IMR-90 (cell line): Measurements from ENCODE around the gene SLC22A6. TPM values are rescaled to one million over a fixed set of nuclear protein-coding genes. Genes with fewer than 3 reads are reported as not detected.

Experiments used
- ATAC-seq: fragments of 200-7000 bp; cut with Tn5 transposase; 2 replicates; pipeline ENCODE4 v1.9.1; 2020; ENCODE audit warnings: low read depth, mild to moderate bottlenecking, moderate library complexity
- BruUV-seq: library from RNA; stranded (reverse); fragments of 400-500 nt; replicated peaks from 2 replicates; lab custom pipeline; 2021; lab: Mats Ljungman, UMichigan
- CTCF ChIA-PET: fragments of 300-600 bp; formaldehyde crosslinking; extraction: SDS; loops from one replicate; lab custom pipeline; 2021; ENCODE audit warnings: antibody characterized with exemption; lab: Yijun Ruan, JAX
- POLR2A ChIA-PET: fragments of 300-600 bp; sonication (Branson Sonifier 250); formaldehyde crosslinking; loops from one replicate; lab custom pipeline; 2022; ENCODE audit warnings: antibody characterized with exemption; ENCODE audit not compliant: unreplicated experiment; lab: Charles Lee
- DNase-seq: peaks from one replicate; pipeline ENCODE4 v3.0.0; 2013
- H2AFZ ChIP-seq: replicated peaks from 2 replicates; pipeline ENCODE3; 2013; ENCODE audit warnings: low read length, mild to moderate bottlenecking; ENCODE audit not compliant: poor library complexity
- H2AK5ac ChIP-seq: 2 replicates; pipeline ENCODE4 v1.6.1; 2013; ENCODE audit warnings: low read depth, low read length, inconsistent platforms
- H2AK9ac ChIP-seq: replicated peaks from 2 replicates; pipeline ENCODE3; 2013; ENCODE audit warnings: mild to moderate bottlenecking, low read depth, low read length, moderate library complexity; ENCODE audit not compliant: poor library complexity
- H2BK120ac ChIP-seq: 2 replicates; pipeline ENCODE4 v1.6.1; 2013; ENCODE audit warnings: low read depth, low read length, inconsistent platforms
- H2BK15ac ChIP-seq: 3 replicates; pipeline ENCODE4 v1.6.1; 2013; ENCODE audit warnings: low read depth, low read length, inconsistent platforms
- H2BK20ac ChIP-seq: 2 replicates; pipeline ENCODE4 v1.6.1; 2013; ENCODE audit warnings: low read depth, mild to moderate bottlenecking, inconsistent platforms, low read length, moderate library complexity
- H2BK5ac ChIP-seq: 2 replicates; pipeline ENCODE4 v1.6.1; 2013; ENCODE audit warnings: mild to moderate bottlenecking, low read depth, low read length, inconsistent platforms; ENCODE audit not compliant: poor library complexity, severe bottlenecking
- H3K14ac ChIP-seq: replicated peaks from 2 replicates; pipeline ENCODE4 v1.6.1; 2013; ENCODE audit warnings: low read depth, low read length, inconsistent platforms
- H3K18ac ChIP-seq: 2 replicates; pipeline ENCODE4 v1.6.1; 2013; ENCODE audit warnings: low read depth, low read length, control low read depth
- H3K23ac ChIP-seq: 2 replicates; pipeline ENCODE4 v1.6.1; 2013; ENCODE audit warnings: low read depth, low read length, inconsistent platforms
- H3K27ac ChIP-seq: 2 replicates; pipeline ENCODE4 v1.5.1; 2013; ENCODE audit warnings: mild to moderate bottlenecking, control low read depth, low read length; ENCODE audit not compliant: insufficient read depth
- H3K27me3 ChIP-seq: 2 replicates; pipeline ENCODE4 v1.6.1; 2013; ENCODE audit warnings: low read length; ENCODE audit not compliant: control insufficient read depth, insufficient read depth
- H3K36me3 ChIP-seq: 2 replicates; pipeline ENCODE4 v1.6.1; 2013; ENCODE audit warnings: low read length, mixed read lengths; ENCODE audit not compliant: control insufficient read depth, insufficient read depth
- H3K4ac ChIP-seq: 2 replicates; pipeline ENCODE4 v1.6.1; 2013; ENCODE audit warnings: low read depth, low read length, inconsistent platforms
- H3K4me1 ChIP-seq: 2 replicates; pipeline ENCODE4 v1.6.1; 2013; ENCODE audit warnings: low read length, mixed read lengths; ENCODE audit not compliant: control insufficient read depth, insufficient read depth
- H3K4me2 ChIP-seq: 2 replicates; pipeline ENCODE4 v1.6.1; 2013; ENCODE audit warnings: low read depth, mild to moderate bottlenecking, control low read depth, low read length, moderate library complexity
- H3K4me3 ChIP-seq: 2 replicates; pipeline ENCODE4 v1.5.1; 2013; ENCODE audit warnings: low read depth, mild to moderate bottlenecking, control low read depth, low read length, moderate library complexity; ENCODE audit not compliant: insufficient read depth
- H3K56ac ChIP-seq: 2 replicates; pipeline ENCODE4 v1.6.1; 2013; ENCODE audit warnings: low read length, inconsistent platforms; ENCODE audit not compliant: insufficient read depth; ENCODE audit errors: extremely low read depth
- H3K79me1 ChIP-seq, 2 experiments: 2 replicates each; pipeline ENCODE4 v1.6.1; 2013; ENCODE audit warnings: low read length in 2 of 2, inconsistent platforms in 1 of 2, low read depth in 1 of 2
- H3K9ac ChIP-seq: 2 replicates; pipeline ENCODE4 v1.6.1; 2013; ENCODE audit warnings: low read depth, low read length, control low read depth
- H3K9me1 ChIP-seq: 2 replicates; pipeline ENCODE4 v1.6.1; 2013; ENCODE audit warnings: low read length, inconsistent platforms; ENCODE audit not compliant: insufficient read depth
- H3K9me3 ChIP-seq: 2 replicates; pipeline ENCODE4 v1.6.1; 2013; ENCODE audit warnings: low read length; ENCODE audit not compliant: control insufficient read depth, insufficient read depth
- H4K20me1 ChIP-seq: 2 replicates; pipeline ENCODE4 v1.6.1; 2013; ENCODE audit warnings: low read length, inconsistent platforms; ENCODE audit not compliant: insufficient read depth
- H4K5ac ChIP-seq: 2 replicates; pipeline ENCODE4 v1.6.1; 2013; ENCODE audit warnings: mild to moderate bottlenecking, low read depth, low read length, control low read depth
- H4K8ac ChIP-seq, 2 experiments: 2 replicates each; pipeline ENCODE4 v1.6.1; 2013; ENCODE audit warnings: low read depth in 2 of 2, low read length in 2 of 2, control low read depth in 1 of 2, inconsistent platforms in 1 of 2
- H4K91ac ChIP-seq: 2 replicates; pipeline ENCODE4 v1.6.1; 2013; ENCODE audit warnings: low read depth, low read length, inconsistent platforms; ENCODE audit not compliant: insufficient read depth
- ELK1 ChIP-seq: fragments of 150-350 bp; IDR thresholded peaks from 2 replicates; pipeline ENCODE4 v1.6.1; 2016; ENCODE audit warnings: low read depth, mild to moderate bottlenecking, low read length, moderate library complexity, borderline replicate concordance
- MAFK ChIP-seq: IDR thresholded peaks from 2 replicates; pipeline ENCODE4 v1.6.1; 2012; ENCODE audit warnings: low read depth, low read length, improper control_type of control experiment
- SMC3 ChIP-seq: fragments of 150-350 bp; IDR thresholded peaks from 2 replicates; pipeline ENCODE4 v1.6.1; 2016; ENCODE audit warnings: low read depth, mild to moderate bottlenecking, antibody characterized with exemption, low read length, moderate library complexity
- WGBS, 2 experiments: methylation state at CpG; one replicate each; pipeline versions ENCODE4 v1.1.5 to v1.1.7; 2013; ENCODE audit warnings: missing lambda C conversion rate in 2 of 2; ENCODE audit not compliant: insufficient read length in 1 of 2; ENCODE audit errors: extremely low coverage in 2 of 2; 5-methylcytosine and 5-hydroxymethylcytosine counted together
- dilution Hi-C: fragments of 300-500 bp; cut with HindIII; formaldehyde crosslinking; loops from one replicate; pipeline ENCODE4 v1.14.3; 2018; ENCODE audit warnings: low sequenced_read_pairs; ENCODE audit not compliant: unreplicated experiment
- in situ Hi-C: fragments of 300-500 bp; cut with MboI; formaldehyde crosslinking; loops from 3 replicates; pipeline ENCODE4 v1.14.3; 2019; ENCODE audit warnings: low sequenced_read_pairs, inconsistent platforms, mixed read lengths
- intact Hi-C: fragments of 100-400 bp; cut with micrococcal nuclease; formaldehyde crosslinking; loops from 2 replicates; pipeline ENCODE4 v1.10.0; 2022
- polyA plus RNA-seq, 3 experiments: library from polyadenylated mRNA; depleted of rRNA; stranded (reverse); fragments of >200 nt; gene quantifications; 2 replicates each; pipeline ENCODE4 v1.2.3, GENCODE V29; 2012; ENCODE audit warnings: low replicate concordance in 1 of 3
- total RNA-seq: library from RNA; depleted of rRNA; stranded (reverse); fragments of >200 nt; gene quantifications from 2 replicates; pipeline ENCODE4 v1.2.3, GENCODE V29; 2012

SLC22A6 gene
- total and polyA plus RNA-seq, 2 of the 4 experiments (the other 2 are of a cell fraction): not detected

GRCh38 chr11:63019506-63019905 is 34.7 kb upstream of the SLC22A6 start:
- ChIA-PET POLR2A (no interaction called here), CTCF (interaction anchor here (1.4 kb wide), 1 partner anchor 113 kb away, joined by 5 read pairs; no protein-coding TSS in a partner anchor)
- Histone ChIP-seq H3K9me1 (no peaks in the 10 kb centered on the region), H4K5ac (no peak overlapping the region), H3K27ac (no peak overlapping the region), H2AK9ac (no peak overlapping the region), H2BK5ac (no peak overlapping the region), H3K18ac (no peak overlapping the region), H3K23ac (no peak overlapping the region), H4K20me1 (no peaks in the 10 kb centered on the region), H2AFZ (no peak overlapping the region), H4K91ac (no peak overlapping the region), H2BK20ac (no peak overlapping the region), H4K8ac (no peak overlapping the region), H3K9ac (no peak overlapping the region), H2AK5ac (no peak overlapping the region), H3K4me3 (no peak overlapping the region), H2BK120ac (no peak overlapping the region), H3K4me1 (no peaks in the 10 kb centered on the region), H3K56ac (no peak overlapping the region), H3K27me3 (peaks cover 24% of the 10 kb centered on the region), H3K36me3 (no peaks in the 10 kb centered on the region), H3K4ac (no peak overlapping the region), H3K79me1 (no peaks in the 10 kb centered on the region), H3K14ac (no peak overlapping the region), H3K4me2 (no peak overlapping the region), H2BK15ac (no peak overlapping the region), H3K9me3 (no peaks in the 10 kb centered on the region)
- dilution Hi-C loops (no loop called here), intact Hi-C loops (no loop called here), in situ Hi-C loops (no loop called here)
- WGBS, 2 experiments: no CpG with 5 or more reads among the region's 5 CpGs
- no TSS peak for BruUV-seq
- TF ChIP-seq SMC3 (no peak), MAFK (no peak), ELK1 (no peak)
- ATAC-seq (no peak), DNase-seq (no peak)
